GM19438 (cell line): ENCODE data around the gene CDCA7.
"Not testable (repeated sequence)": the region's sequence is repeated elsewhere in the genome, so short reads cannot be mapped to it uniquely, and the experiment has no call there.

Experiments
- ATAC-seq: cut with Tn5 transposase; IDR thresholded peaks from one replicate; pipeline ENCODE4 v1.9.1; 2021; ENCODE audit warnings: low read depth; ENCODE audit not compliant: unreplicated experiment

CDCA7 gene

GRCh38 chr2:173357346-173357745 lies 2.7 kb downstream of the CDCA7 start:
- ATAC-seq = no peak

DNA sequence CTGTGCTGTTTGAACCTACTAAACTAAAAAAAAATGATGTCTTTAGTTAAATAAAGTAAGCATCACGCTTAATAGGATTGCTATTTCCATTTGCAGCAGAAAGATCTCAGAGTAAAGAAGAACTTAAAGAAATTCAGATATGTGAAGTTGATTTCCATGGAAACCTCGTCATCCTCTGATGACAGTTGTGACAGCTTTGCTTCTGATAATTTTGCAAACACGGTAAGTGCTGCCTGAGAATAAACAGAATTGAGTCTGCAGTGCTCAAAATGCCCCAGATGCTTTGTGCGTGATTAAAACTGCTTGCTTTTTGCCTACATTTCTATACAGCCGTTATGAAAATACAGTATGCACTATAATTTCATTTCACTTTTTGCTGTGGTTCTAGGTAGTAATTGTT lies 3.9 kb downstream of the CDCA7 start:
- no peak for ATAC-seq

GRCh38 chr2:173359231-173359630 lies 4.6 kb downstream of the CDCA7 start:
- peak; percentile 47 for ATAC-seq

GRCh38 chr2:173370198-173370597 lies 15.5 kb downstream of the CDCA7 start:
- ATAC-seq = no peak

- no peak for ATAC-seq
Measured at GRCh38 chr2:173371023-173371422, 16.4 kb downstream of the CDCA7 start.

GRCh38 chr2:173373290-173373689 lies 18.6 kb downstream of the CDCA7 start:
- no peak for ATAC-seq

- ATAC-seq = no peak
Measured at GRCh38 chr2:173374634-173375033, 20.0 kb downstream of the CDCA7 start.

DNA sequence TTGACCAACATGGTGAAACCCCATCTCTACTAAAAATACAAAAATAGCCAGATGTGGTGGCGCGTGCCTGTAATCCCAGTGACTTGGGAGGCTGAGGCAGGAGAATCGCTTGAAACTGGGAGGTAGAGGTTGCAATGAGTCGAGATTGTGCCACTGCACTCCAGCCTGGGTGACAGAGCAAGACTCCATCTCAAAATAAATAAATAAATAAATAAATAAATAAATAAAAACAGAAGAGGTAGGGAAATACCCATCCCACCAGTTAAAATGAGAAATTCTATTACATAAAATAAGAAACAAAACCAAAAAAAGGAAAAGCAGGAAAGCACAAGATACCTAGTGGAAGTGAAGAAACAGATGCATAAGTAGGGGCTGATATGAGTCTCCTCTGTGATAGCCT lies 30.9 kb downstream of the CDCA7 start:
- ATAC-seq = not testable (repeated sequence)

GRCh38 chr2:173386021-173386737 lies 31.5 kb downstream of the CDCA7 start:
- no peak for ATAC-seq

- no peak for ATAC-seq
Measured at GRCh38 chr2:173386738-173387065, 32.0 kb downstream of the CDCA7 start.

DNA sequence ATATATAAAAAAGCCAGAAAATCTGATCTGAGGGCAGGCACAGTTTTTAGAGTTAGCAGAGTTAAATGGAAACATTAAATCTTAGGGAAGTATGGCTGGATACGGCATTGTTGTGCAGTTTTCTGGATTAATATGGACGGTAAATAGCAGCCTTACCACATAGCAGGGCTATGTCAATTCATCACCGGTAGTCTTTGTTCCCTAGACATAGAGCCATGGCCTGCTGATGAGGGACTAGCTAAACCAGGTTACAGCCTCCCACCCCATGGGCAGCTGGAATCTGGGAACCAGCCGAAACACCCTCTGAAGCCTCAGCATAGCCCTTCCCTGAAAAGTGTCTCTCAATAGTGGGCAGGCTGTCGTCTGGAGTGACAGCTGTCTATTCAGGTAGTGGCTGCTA lies 32.4 kb downstream of the CDCA7 start:
- no peak for ATAC-seq

DNA sequence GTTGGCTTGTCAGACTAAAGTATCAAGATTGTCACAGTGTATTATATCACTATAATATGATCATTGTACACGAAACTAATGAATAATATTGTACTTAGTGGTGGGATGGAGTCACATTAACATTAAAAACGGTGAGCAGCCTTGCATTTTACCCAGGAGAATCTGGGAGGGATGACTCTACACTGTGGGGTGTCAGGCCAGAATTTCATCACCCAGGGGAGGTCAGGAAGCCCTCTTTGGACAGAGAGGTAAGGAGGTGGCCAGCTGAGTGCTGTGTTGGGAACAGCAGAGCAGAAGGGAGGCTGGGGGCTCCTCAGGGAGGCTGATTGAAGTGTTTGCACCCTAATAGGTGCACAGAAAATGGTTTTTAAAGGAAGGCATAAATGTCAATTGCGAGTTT lies 33.0 kb downstream of the CDCA7 start:
- ATAC-seq = no peak

DNA sequence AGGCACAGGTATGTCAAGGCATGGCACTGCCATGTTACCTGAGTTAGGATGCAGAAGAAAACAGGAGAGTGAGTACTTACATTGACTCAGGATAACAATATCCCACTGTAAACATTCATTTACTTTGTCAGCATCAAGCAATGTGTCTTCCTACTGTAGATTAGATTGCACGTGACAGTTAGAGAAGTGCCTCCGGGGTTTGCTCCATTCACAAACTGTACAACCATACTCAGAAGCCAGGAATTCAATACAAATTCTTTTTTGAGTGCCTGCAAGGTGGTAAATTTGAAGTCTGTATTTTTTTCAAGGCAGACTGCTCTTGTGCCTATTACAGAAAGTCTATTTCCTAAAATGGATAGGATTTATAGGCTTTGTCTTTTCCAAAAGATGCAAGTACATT lies 34.1 kb downstream of the CDCA7 start:
- ATAC-seq = no peak

- no peak for ATAC-seq
Measured at GRCh38 chr2:173390036-173390435, 35.4 kb downstream of the CDCA7 start.

DNA sequence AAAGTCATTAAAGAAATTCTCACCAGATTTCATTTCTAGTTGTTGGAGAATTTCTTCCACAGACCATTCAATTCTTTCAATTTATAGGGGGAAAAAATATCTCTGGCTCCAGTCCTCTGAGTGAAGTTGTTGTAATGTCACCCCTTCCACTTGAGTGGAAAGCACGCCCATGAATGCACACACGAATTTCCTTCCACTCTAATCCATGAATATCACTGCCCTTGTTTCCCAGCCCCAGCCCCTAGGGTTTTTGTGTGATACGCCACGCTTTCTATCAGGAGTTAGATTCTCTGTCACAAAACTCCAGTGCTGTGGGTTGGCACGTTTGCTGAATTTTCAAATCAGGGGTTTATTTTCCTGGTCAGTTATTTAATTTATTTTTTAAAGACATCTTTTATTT lies 38.1 kb downstream of the CDCA7 start:
- ATAC-seq = no peak

- no peak for ATAC-seq
Measured at GRCh38 chr2:173393186-173393585, 38.5 kb downstream of the CDCA7 start.

- ATAC-seq = no peak
Measured at GRCh38 chr2:173393636-173394035, 39.0 kb downstream of the CDCA7 start.

- no peak for ATAC-seq
Measured at GRCh38 chr2:173394091-173394974, 39.7 kb downstream of the CDCA7 start.

GRCh38 chr2:173395567-173396351 lies 41.1 kb downstream of the CDCA7 start:
- no peak for ATAC-seq

GRCh38 chr2:173397539-173397938 lies 42.9 kb downstream of the CDCA7 start:
- ATAC-seq = no peak

GRCh38 chr2:173399229-173399628 lies 44.6 kb downstream of the CDCA7 start:
- no peak for ATAC-seq
